CD14-positive monocyte (primary cell): ENCODE measurements around the gene PTPN2. TPM values are rescaled to one million over a fixed set of nuclear protein-coding genes. Genes with fewer than 3 reads are reported as not detected.

Source experiments
- DNase-seq, 3 donors: peaks; one replicate each; pipeline ENCODE4 v3.0.0-alpha.2; 2011 to 2022
- H2AFZ ChIP-seq: 2 replicates; pipeline ENCODE4 v1.6.0; 2012; ENCODE audit warnings: mild to moderate bottlenecking, low read depth, low read length, inconsistent platforms; ENCODE audit not compliant: insufficient read depth, poor library complexity, severe bottlenecking
- H3K27ac ChIP-seq, 2 donors: 1 replicate in 1 of 2; 2 replicates in 1 of 2; pipeline ENCODE4 v1.5.1; 2012 to 2013; ENCODE audit warnings: low read length in 2 of 2, control low read depth in 1 of 2, inconsistent platforms in 1 of 2, low read depth in 1 of 2, mild to moderate bottlenecking in 1 of 2
- H3K27me3 ChIP-seq, 2 donors: one replicate each; pipeline versions ENCODE4 v1.6.0 to v1.6.1; 2011 to 2013; ENCODE audit warnings: low read length in 2 of 2; ENCODE audit not compliant: control insufficient read depth in 2 of 2, insufficient read depth in 2 of 2
- H3K36me3 ChIP-seq, 2 donors: replicated peaks in 1 of 2; 1 replicate in 1 of 2; 2 replicates in 1 of 2; pipeline versions ENCODE4 v1.5.1 to v1.6.1; 2012 to 2013; ENCODE audit warnings: low read length in 2 of 2, control low read depth in 1 of 2, inconsistent platforms in 1 of 2, mild to moderate bottlenecking in 1 of 2; ENCODE audit not compliant: insufficient read depth in 2 of 2, control insufficient read depth in 1 of 2
- H3K4me1 ChIP-seq, 2 donors: 1 replicate in 1 of 2; 2 replicates in 1 of 2; pipeline versions ENCODE4 v1.5.1 to v1.6.1; 2012 to 2013; ENCODE audit warnings: low read length in 2 of 2, control low read depth in 1 of 2, inconsistent platforms in 1 of 2, mild to moderate bottlenecking in 1 of 2, moderate library complexity in 1 of 2; ENCODE audit not compliant: insufficient read depth in 2 of 2, control insufficient read depth in 1 of 2
- H3K4me2 ChIP-seq: replicated peaks from 2 replicates; pipeline ENCODE3; 2012; ENCODE audit warnings: low read length, moderate library complexity, mild to moderate bottlenecking; ENCODE audit not compliant: poor library complexity, severe bottlenecking; ENCODE audit errors: extremely low read depth
- H3K4me3 ChIP-seq, 3 experiments: fragments of 200-600 bp in 1 of 3; sonication (generic) in 1 of 3; replicated peaks in 1 of 3; 1 replicate in 2 of 3; 2 replicates in 1 of 3; pipeline ENCODE4 v1.5.1; 2011 to 2013; ENCODE audit warnings: low read length in 3 of 3, mild to moderate bottlenecking in 3 of 3, control low read depth in 2 of 3, low read depth in 2 of 3, inconsistent platforms in 1 of 3, moderate library complexity in 1 of 3
- H3K79me2 ChIP-seq: 2 replicates; pipeline ENCODE4 v1.6.0; 2012; ENCODE audit warnings: mild to moderate bottlenecking, control low read depth, inconsistent platforms, low read length, moderate library complexity; ENCODE audit not compliant: insufficient read depth
- H3K9ac ChIP-seq: 2 replicates; pipeline ENCODE4 v1.6.0; 2017; ENCODE audit warnings: low read length, mild to moderate bottlenecking; ENCODE audit not compliant: insufficient read depth, poor library complexity, severe bottlenecking
- H3K9me3 ChIP-seq, 2 donors: replicated peaks in 1 of 2; 1 replicate in 1 of 2; 2 replicates in 1 of 2; pipeline versions ENCODE4 v1.5.1 to v1.6.1; 2012 to 2013; ENCODE audit warnings: low read length in 2 of 2, control low read depth in 1 of 2; ENCODE audit not compliant: control insufficient read depth in 1 of 2, insufficient read depth in 1 of 2
- H4K20me1 ChIP-seq: 2 replicates; pipeline ENCODE4 v1.6.0; 2012; ENCODE audit warnings: mild to moderate bottlenecking, low read length, control low read depth, moderate library complexity; ENCODE audit not compliant: insufficient read depth
- H3K27ac Mint-ChIP-seq, 7 donors: one replicate each; pipeline ENCODE4 v1.8.0; 2020; ENCODE audit warnings: mild to moderate bottlenecking in 7 of 7, mixed read lengths in 7 of 7, moderate library complexity in 6 of 7, inconsistent platforms in 2 of 7
- H3K27me3 Mint-ChIP-seq, 3 donors: one replicate each; pipeline ENCODE4 v1.8.0; 2021 to 2022; ENCODE audit warnings: low read depth in 3 of 3, mild to moderate bottlenecking in 3 of 3, mixed read lengths in 3 of 3, moderate library complexity in 3 of 3, inconsistent platforms in 1 of 3
- H3K36me3 Mint-ChIP-seq, 2 donors: one replicate each; pipeline ENCODE4 v1.8.0; 2020; ENCODE audit warnings: mixed read lengths in 2 of 2, inconsistent platforms in 1 of 2, mild to moderate bottlenecking in 1 of 2
- H3K4me1 Mint-ChIP-seq: one replicate; pipeline ENCODE4 v1.8.0; 2020; ENCODE audit warnings: mild to moderate bottlenecking, mixed read lengths
- H3K4me3 Mint-ChIP-seq, 2 donors: one replicate each; pipeline ENCODE4 v1.8.0; 2020; ENCODE audit warnings: mild to moderate bottlenecking in 2 of 2, mixed read lengths in 2 of 2, moderate library complexity in 1 of 2
- H3K9me3 Mint-ChIP-seq, 7 donors: one replicate each; pipeline ENCODE4 v1.8.0; 2020 to 2022; ENCODE audit warnings: mixed read lengths in 7 of 7, mild to moderate bottlenecking in 6 of 7, moderate library complexity in 6 of 7, inconsistent platforms in 2 of 7
- CTCF ChIP-seq: fragments of 200-600 bp; IDR thresholded peaks from one replicate; pipeline ENCODE4 v1.8.0; 2022; ENCODE audit warnings: antibody characterized with exemption, mild to moderate bottlenecking
- WGBS: methylation state at CpG from one replicate; pipeline ENCODE4 v1.1.5; 2013; ENCODE audit warnings: missing lambda C conversion rate; ENCODE audit not compliant: insufficient coverage; 5-methylcytosine and 5-hydroxymethylcytosine counted together
- intact Hi-C, 2 donors: fragments of 100-400 bp; cut with micrococcal nuclease; formaldehyde crosslinking; loops; one replicate each; pipeline versions ENCODE4 v1.15.0 to v1.15.1; 2023
- polyA plus RNA-seq, 3 donors: library from polyadenylated mRNA; depleted of rRNA in 1 of 3; unstranded in 2 of 3; stranded (reverse) in 1 of 3; fragments of 300-500 nt in 2 of 3; fragments of >200 nt in 1 of 3; fragmentation: Illumina TruSeq in 2 of 3; gene quantifications; 1 replicate in 2 of 3; 2 replicates in 1 of 3; pipeline ENCODE4 v1.2.3, GENCODE V29; 2012 to 2021

PTPN2 gene
- polyA plus RNA-seq, 3 donors, result 55.6 to 108 (median 78.4) TPM

- Mint-ChIP-seq H3K36me3 (no peaks in the 10 kb centered on the region), H3K27ac (peak overlapping the region in 1 of 7 donors; percentile 31)
- no peak overlapping the region for H3K27ac ChIP-seq
Observed at GRCh38 chr18:12766986-12767433, 117.0 kb downstream of the PTPN2 start.

GRCh38 chr18:12765586-12765985 is 118.5 kb downstream of the PTPN2 start:
- no peak for TF ChIP-seq CTCF
- H3K4me3 Mint-ChIP-seq, result no peak overlapping the region
- Histone ChIP-seq H4K20me1 (no peaks in the 10 kb centered on the region), H3K4me3 (no peak overlapping the region), H3K79me2 (no peaks in the 10 kb centered on the region), H3K9ac (no peak overlapping the region), H3K9me3 (no peaks in the 10 kb centered on the region), H2AFZ (peak overlapping the region; percentile 29), H3K4me1 (no peaks in the 10 kb centered on the region), H3K27me3 (no peaks in the 10 kb centered on the region), H3K36me3 (no peaks in the 10 kb centered on the region), H3K4me2 (no peak overlapping the region), H3K27ac (no peak overlapping the region)
- H3K4me1 Mint-ChIP-seq, result no peaks in the 10 kb centered on the region
- H3K36me3 Mint-ChIP-seq, result no peaks in the 10 kb centered on the region
- no peak overlapping the region for H3K27ac Mint-ChIP-seq
- H3K27me3 Mint-ChIP-seq, result peaks cover 0 to 5% (median 2%) of the 10 kb centered on the region in 3 donors
- H3K9me3 Mint-ChIP-seq, result no peaks in the 10 kb centered on the region
- intact Hi-C loops, result no loop called here
- WGBS, result 100% methylated on average over 1 of the region's 11 CpGs
- no peak for DNase-seq

More at GRCh38 chr18:12766986-12767433, 117.0 kb downstream of the PTPN2 start:
- intact Hi-C loops, result no loop called here
- no peak for TF ChIP-seq CTCF
- H3K4me2 ChIP-seq, result no peak overlapping the region
- no peak overlapping the region for H3K4me3 ChIP-seq
- WGBS, result 87% methylated on average over 12 of the region's 13 CpGs
- no peaks in the 10 kb centered on the region for H3K4me1 ChIP-seq
- H3K9me3 Mint-ChIP-seq, result peaks cover 0 to 2% (median 0%) of the 10 kb centered on the region in 7 donors
- H3K4me3 Mint-ChIP-seq, result no peak overlapping the region
- no peaks in the 10 kb centered on the region for H3K79me2 ChIP-seq
- no peaks in the 10 kb centered on the region for H3K9me3 ChIP-seq
- DNase-seq, result no peak
- no peak overlapping the region for H3K9ac ChIP-seq
- no peak overlapping the region for H2AFZ ChIP-seq
- no peaks in the 10 kb centered on the region for H4K20me1 ChIP-seq
- no peaks in the 10 kb centered on the region for H3K27me3 ChIP-seq
- H3K4me1 Mint-ChIP-seq, result no peaks in the 10 kb centered on the region
- H3K27me3 Mint-ChIP-seq, result peaks cover 0 to 5% (median 2%) of the 10 kb centered on the region in 3 donors
- H3K36me3 ChIP-seq, result no peaks in the 10 kb centered on the region
